Stimulated activated CD8-positive, alpha-beta memory T cell treated with anti-CD3 and anti-CD28 coated beads, Interleukin-4, amount 100 ng/mL, for 4 hours (primary cell): ENCODE results near the gene OBSL1.

Source experiments
- DNase-seq, 2 donors: peaks; one replicate each; pipeline ENCODE4 v3.0.0-alpha.2; 2020; ENCODE audit warnings: low read depth in 2 of 2, low spot score in 1 of 2

The OBSL1 gene

DNA sequence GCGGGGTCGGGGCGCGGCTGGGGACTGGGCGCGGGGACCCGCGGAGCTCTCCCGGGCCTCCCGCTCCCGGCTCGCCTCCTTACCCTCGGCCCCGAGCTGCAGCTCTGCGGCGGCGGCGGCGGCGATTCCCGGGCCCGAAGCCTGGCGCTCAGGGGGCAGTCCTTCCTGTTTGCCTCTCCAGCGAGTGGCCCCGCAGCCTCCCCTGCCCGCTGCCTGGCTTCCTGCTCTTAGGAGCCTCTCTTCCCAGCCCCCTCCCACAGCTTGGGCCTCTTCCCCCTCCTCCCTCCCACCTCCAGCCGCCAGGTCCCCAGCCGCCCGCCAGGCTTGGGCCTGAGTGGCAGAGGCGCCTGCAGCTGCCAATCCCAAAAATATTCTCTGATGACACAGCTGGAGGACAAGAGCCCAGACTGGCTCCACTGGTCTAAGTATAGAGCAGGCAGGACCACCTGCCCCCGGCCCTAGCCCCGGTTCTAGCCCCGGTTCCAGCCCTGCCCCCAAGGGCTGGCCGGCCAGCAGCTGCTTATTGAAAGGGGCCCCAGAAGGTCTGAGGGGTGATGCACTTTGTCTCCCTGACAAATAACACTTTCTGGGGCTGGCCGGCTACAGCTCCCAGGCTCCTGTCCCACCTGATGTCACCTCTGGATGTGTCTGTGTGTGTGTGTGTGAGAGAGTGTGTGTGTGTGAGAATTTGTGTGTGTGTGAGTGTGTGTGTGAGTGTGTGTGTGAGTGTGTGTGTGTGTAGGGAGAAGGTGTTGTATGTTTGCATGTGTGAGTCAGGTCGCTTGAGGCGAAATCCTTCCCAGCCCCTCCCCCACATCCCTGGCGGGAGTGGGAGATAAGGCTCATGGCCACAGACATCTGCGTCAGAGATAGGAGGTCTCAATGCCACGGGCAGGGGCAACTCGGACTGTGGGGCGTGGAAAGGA, at the start of gene OBSL1:
Gene OBSL1, minus strand, starts transcription at position 229 of the 926 bp plus-strand sequence. CDS start 307 bp downstream, outside the sequence.
- DNase-seq = no peak

DNA sequence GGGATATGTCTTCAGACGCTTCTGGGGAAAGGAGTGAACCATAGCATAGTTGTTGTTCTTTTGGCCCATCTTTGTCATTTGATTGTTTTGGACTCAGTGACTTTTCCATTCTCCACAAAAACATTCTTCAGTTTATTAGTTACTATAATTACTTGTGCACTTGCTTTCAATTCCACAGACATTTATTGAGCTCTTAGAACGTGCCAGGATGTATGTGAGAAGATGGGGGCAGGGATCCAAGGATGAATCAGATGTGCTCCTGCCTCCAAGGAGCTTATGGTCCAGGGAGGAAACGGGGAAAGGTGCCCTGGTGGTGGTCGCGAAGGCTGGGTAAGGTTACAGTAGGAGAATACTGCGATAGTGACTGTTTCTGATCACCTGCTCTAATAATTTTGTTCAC, 49.2 kb upstream of the OBSL1 start:
- DNase-seq = no peak

DNA sequence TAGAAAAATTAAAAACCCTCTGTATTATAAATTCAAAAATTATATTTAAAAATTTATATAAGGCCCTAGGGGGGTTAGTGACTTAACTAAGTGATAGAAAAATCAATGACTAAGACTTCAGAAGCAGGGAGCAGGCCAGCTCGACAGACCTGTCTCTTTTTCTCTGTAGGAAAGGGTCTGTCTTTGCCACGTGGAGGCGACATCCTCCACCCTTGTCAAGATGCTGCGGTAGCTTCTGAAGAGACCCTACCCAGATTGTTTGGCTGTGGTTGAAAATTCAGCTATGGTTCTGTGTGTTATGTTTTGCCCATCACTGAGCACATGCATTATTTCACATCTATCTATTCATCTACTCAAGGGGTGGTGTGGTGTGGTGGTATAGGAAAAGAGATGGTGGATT, 47.9 kb upstream of the OBSL1 start:
- DNase-seq = no peak

DNA sequence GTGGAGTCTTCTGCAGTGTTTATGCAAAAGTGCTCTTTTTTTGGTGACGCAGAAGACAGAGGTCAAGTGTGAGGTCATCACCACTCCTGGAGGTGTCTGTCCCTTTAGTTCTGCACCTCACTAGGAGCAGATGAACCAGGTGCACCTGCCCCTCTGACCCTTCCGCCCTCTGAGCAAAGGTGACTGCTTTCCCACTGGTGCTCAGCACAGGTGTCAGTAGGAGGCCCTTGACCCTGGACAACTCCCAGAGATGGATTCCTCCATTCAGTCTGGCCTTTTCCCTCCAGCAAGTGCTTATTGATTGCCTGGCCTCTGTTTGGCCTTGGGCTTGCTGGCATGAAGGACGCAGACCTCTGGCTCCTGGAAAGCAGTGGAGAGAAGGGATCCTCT, 47.4 kb upstream of the OBSL1 start:
- no peak for DNase-seq

DNA sequence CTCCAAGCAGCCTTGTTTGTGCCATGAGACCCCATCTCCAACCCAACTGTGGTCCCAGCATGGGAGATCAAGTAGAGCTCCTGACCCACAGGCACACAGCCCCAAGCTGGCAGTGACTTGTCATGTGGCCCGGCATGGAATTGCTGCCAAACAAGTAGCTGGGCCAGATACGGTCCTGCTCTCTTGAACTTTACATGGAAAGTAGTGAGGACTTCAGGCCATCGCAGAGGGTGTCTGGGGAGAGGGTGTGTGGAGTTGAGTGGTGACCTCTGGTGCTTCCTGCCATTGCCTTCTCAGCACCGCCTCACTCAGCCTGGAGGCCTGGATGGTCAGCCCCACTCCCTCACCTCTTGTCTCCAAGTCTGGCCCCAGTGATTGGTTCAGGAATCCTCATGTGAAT, 45.2 kb upstream of the OBSL1 start:
- DNase-seq = no peak

DNA sequence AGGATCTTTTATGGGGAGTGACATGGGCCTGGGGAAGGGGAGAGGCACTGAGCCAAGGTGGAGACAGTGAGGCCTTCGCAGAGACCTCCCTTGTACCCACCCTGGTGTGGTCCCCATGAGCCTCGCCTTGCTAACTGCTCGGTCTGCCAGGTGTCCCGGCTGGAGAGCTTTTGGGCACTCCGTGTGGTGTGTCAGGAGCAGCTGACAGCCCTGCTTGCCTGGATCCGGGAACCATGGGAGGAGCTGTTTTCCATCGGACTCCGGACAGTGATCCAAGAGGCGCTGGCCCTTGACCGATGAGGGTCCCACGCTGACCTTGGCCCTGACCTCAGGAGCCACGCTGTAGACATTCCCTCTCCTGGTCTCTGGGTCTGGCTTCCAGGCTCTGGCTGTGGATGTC, 44.6 kb upstream of the OBSL1 start:
- no peak for DNase-seq

DNA sequence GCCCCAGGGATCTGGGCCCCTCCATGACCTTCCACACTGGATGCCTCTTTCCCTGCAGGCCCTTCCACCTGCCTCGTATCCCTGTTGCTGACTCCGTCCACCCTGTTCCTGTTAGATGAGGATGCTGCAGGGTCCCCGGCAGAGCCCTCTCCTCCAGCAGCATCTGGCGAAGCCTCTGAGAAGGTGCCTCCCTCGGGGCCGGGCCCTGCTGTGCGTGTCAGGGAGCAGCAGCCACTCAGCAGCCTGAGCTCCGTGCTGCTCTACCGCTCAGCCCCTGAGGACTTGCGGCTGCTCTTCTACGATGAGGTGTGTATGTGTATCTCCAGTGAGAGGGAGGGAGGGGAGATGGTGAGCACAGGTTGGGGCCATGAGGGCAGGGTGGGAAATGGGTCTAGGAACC, 43.7 kb upstream of the OBSL1 start:
- DNase-seq = no peak

DNA sequence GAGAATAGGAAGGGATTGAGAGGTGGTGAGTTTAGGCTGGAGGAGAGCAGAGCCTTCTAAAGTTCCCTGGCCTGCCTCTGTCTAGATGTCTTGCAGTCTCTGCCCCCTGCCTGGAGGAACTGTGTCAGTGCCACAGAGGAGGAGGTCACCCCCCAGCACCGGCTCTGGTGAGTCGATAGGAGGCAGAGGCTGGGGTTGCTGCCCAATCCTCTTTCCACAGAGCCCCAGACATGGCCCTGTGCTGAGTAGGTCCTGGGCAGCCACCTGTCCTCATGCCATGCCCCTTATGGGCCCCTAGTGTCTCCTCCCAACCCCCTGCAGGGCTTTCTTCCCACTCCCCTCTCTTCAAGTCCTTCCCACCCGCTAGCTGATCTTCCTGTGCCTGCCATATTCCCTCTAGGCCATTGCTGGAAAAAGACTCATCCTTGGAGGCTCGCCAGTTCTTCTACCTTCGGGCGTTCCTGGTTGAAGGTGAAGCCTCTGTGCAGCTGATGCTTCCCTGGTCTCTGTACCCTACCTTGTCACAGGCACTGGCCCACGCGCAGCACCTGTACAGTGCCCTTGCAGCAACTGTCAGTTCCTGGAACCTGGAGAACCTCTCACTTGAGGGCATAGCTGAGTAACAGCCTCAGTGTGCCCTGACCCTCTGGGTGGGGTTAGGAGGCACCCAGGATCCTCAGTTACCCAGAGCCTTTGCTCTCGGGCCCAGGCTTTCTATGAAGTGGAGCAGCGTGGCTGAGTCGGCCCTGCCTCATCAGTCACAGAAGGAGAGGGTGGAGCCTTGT, 42.9 kb upstream of the OBSL1 start:
- no peak for DNase-seq

DNA sequence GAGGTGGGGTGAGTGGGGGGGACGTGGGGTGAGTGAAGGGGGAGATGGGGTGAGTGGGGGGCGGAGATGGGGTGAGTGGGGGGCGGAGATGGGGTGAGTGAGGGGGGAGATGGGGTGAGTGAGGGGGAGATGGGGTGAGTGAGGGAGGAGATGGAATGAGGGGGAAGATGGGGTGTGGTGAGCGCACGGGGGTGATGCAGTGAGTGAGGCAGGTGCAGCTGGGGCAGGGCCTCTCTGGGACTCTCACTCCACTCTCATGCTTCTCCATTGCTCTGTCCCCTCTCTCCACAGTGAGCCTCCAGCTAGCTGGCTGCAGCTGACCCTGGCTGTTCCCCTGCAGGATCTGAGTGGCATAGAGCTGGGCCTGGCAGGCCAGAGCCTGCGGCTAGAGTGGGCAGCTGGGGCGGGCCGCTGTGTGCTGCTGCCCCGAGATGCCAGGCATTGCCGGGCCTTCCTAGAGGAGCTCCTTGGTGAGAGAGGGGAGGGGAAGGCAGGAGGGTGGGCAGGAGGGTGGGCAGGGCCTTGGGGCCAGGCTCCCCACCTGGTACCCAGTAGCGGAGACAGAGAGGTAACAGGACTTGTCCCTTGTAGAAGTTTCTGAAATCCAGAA, 42.2 kb upstream of the OBSL1 start:
- no peak for DNase-seq

DNA sequence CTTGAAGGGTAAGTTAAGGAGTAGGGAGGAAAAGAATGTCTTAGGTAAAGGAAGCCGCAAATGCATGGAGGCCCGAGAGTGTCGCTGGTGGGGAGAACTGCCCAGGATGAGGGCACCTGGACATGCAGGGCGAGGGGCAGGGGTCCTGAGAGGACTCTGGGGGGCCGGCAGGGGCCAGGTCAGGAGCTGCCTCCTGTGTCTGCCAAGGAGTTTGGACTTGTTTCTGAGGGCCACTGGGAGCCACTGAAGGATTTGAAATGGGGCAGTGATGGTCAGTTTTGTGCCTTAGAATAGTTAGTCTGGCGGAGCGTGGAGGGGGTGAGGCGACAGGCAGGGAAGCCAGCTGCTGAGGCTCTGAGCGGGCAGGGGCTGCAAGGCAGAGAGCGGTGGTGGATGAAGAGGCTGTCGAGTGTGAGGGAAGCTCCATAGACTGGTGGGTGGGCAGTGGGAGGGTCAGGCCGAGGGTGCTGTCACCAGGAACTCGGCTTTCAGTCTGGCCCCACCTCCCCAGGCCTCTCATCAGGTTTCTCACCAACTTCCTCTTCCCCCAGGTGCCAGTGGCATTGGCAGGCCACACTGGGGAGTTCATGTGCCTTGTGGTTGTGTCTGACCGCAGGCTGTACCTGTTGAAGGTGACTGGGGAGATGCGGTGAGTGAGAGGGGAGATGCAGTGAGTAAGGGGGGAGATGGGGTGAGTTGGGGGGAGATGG, 41.4 kb upstream of the OBSL1 start:
- no peak for DNase-seq

DNA sequence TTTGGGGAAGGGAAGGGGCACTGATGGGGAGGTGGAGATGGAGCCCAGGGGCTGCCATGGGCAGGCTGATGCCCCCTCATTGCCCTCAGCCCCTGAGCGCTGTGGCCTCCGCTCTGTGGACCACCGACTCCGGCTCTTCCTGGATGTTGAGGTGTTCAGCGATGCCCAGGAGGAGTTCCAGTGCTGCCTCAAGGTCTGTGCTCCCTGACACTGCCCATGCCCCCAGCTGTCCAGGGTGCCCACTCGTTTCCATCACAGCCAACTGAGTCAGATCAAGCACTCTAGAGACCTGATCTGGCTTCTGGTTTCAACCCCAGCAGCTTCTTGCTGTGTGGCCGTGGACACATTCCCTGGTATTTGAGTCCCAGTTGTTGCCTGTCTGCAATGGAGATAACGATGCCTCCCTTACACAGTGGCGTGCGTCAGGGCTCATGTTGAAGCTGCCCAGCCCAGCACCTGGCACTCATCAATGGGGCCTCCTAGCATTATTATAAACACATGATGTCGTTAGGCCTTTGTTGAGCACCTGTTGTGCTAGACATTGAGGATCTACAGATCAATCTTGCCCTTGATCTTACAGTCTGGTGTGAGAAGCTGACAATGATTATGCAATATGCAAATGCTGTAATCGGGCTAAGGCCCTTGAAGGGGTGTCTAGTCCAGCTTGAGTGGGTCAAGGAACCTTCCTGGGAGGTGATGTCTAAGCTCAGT, 40.7 kb upstream of the OBSL1 start:
- no peak for DNase-seq

DNA sequence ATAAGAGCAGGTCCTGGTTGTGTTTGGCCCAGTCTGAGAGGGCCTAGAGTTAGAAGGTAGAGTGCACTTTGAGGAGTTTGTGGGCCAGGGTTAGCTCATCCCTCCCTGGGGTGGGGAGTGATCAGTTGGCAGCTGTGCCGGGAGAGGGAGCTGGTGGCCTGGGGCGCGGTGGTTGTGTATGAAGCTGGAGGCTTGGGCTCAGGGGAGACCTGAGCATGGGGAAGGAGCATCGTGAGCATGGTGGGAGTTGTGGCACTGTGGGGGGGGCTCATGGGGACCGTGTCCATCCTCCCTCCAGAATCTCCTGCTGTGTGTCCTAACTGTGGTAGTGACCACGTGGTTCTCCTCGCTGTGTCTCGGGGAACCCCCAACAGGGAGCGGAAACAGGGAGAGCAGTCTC, 40.0 kb upstream of the OBSL1 start:
- DNase-seq = no peak

DNA sequence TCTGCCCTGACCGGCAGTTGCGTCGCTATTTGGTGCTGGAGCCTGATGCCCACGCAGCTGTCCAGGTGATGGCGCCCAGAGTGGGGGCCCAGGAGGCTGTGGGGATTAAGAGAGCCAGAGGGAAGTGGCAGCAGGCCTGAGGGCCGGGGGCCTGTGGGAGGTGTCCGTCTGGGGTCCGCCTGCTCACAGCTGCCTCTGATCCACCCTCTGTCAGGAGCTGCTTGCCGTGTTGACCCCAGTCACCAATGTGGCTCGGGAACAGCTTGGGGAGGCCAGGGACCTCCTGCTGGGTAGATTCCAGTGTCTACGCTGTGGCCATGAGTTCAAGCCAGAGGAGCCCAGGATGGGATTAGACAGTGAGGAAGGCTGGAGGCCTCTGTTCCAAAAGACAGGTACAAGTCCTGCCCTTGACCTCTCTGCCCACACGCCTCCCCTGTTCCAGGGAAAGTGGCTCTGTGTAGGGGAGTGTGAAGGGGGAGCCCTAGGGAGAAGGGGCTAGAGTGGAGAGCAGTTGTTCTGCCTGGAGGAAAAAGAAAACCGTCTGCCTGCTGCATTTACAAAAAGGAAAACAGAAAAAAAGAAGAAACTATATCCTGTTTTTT, 37.9 kb upstream of the OBSL1 start:
- DNase-seq = no peak

DNA sequence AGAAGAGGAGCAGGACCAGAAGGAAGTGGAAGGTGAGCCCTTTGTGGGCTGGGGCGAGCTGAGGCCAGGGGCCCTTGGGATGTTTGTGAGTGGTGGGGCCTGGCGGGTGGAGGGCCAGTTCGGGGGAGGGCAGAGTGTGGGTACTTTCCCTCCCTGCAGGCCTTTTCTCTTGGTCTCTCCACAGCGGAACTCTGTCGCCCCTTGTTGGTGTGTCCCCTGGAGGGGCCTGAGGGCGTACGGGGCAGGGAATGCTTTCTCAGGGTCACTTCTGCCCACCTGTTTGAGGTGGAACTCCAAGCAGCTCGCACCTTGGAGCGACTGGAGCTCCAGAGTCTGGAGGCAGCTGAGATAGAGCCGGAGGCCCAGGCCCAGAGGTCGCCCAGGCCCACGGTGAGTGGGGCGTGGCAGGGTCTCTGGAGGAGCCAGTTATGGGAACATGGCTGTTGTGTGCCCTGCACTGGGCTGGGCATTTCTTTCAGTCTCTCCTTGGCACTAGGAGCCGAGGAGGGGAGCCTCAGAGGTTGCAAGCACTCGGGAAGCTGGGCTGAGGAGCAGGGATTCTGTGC, 37.1 kb upstream of the OBSL1 start:
- DNase-seq = no peak

DNA sequence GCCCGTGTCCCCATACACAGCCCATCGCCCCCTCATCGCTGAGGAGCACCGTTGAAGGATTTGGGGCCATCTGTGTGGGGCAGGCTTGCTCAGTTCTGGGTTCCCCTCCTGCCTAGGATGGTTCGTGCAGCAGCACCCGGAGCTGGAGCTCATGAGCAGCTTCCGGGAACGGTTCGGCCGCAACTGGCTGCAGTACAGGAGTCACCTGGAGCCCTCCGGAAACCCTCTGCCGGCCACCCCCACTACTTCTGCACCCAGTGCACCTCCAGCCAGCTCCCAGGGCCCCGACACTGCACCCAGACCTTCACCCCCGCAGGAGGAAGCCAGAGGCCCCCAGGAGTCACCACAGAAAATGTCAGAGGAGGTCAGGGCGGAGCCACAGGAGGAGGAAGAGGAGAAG, 36.6 kb upstream of the OBSL1 start:
- no peak for DNase-seq

DNA sequence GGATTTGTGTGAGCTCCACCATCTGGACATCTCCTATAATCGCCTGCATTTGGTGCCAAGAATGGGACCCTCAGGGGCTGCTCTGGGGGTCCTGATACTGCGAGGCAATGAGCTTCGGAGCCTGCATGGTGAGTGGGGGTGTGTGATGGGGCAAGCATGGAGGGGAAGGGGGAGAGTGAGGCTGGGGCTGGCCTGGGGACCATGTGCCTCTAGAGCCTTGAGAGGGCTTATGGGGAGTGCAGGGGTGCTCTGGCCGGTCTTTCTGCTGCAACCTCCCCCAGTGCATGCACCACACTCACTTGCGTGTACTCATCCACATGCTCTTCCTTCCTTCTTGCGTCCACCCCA, 34.2 kb upstream of the OBSL1 start:
- DNase-seq = no peak

DNA sequence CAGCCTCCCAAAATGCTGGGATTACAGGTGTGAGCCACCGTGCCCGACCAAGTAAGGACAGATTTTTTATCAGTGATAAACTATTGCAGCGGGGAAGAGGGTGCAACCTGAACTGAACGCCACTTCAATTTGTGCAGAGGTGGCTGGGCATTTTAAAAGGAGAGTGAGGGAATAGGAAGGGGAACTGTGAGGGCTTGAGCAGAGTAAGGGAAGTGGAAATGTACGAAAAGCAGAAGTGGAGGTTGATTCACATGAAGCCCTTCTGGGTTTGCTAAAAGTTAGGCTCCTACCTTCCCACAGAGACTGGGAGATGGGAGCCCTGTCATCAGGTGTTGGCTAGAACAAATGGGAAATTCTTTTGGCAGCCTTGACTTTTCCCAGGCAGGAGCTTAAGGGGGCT, 32.4 kb upstream of the OBSL1 start:
- no peak for DNase-seq

DNA sequence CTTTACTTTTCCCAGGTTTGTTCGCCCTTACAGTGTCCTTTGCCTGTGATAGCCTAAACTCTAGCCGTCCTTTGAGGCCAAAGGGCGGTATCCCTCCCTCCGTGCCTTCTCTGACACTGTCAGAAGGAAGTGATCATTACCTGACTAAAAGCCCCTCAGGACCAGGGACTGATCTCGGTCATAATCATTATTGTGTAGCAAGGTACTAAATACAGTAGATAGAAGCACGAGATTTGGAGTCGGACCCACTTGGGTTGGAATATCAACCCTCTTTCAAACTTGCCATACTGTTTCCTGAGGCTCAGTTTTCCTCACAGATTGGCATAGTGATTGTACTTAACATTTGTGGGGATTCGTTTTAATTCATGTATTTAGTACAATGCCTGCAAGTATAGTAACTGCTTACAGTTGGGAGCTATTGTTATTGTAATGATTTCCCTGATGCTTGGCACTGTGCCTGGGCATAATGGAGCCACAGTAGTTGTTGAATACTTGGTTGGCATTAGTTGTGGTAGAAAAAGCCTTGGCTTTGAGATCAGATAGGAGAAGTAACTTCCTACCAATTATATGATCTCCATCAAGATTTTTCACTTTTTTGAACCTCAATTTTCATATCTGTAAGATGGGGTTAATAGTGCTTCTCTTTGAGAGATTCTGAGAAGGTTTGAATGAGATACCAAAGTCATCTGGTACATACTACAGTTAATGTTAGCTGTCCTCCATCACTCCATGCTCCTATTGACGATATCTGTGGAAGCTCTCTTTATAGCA, 27.2 kb upstream of the OBSL1 start:
- DNase-seq = no peak

DNA sequence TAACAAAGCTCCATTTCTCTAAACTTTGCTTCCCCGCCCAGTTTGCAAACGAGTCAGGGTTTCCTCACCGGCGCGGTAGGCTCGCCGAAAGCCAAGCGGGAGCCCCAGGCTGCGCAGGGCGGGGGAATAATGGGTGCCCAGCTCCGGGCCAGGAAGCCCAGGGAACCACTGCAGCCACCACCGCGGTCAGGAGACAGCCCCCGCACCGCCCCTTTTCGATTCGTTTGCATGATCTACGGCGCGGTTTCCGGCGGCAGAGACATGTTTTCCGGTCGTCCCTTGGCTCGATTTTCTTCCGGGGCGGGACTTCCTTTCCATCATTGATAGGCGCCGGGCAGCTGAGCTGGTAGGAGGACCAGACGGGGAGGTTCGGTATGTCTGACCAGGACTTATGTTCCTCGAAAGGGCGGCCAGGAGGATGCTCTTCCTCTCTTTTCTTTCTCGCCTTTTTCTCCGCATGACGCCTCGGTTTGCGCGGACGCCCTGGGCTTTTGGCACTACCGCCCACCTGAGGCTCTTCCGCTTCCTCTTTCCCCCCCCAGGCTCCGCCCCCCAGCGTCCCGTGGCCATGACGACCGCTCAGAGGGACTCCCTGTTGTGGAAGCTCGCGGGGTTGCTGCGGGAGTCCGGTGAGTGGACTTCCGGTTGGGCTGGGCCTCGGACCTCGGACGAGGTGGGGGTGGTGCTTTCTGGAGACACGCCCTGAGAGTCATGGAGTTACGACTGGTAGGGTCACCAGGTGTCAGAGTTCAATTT, 26.4 kb upstream of the OBSL1 start, which contains the start of gene STK11IP:
Gene STK11IP, plus strand, starts transcription at position 306 of the 756 bp plus-strand sequence. Its CDS starts 263 bp downstream, at position 569.
- DNase-seq = peak; percentile 80 to 87
